ENCODE measurements around the gene BANF2.

DNA sequence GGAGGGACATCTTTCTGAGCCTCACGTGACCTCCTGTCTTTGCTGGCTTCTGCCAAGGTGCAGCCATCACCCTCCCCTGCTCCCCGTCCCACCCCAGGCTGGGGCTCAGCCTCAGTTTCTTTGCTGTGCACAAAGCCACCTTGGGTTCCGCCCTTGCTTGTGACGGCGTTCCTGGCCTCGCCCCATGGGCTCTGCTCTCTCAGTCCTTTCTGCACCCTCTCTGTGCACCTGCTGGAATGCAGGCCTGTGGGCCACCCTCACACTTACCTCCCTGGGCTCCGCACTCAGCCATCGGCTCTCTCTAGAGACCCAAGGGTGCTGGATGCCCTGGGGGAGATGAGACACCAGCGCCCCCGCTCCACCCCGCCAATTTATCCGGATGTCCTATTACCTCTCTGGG is 28.3 kb downstream of the BANF2 start:
- TF ChIP-seq POLR2AphosphoS5 (IDR thresholded peaks at IDR 0.05), result no peak
- TF ChIP-seq POLR2A (IDR thresholded peaks at IDR 0.05), result no peak
- TF ChIP-seq, protein P1, sequence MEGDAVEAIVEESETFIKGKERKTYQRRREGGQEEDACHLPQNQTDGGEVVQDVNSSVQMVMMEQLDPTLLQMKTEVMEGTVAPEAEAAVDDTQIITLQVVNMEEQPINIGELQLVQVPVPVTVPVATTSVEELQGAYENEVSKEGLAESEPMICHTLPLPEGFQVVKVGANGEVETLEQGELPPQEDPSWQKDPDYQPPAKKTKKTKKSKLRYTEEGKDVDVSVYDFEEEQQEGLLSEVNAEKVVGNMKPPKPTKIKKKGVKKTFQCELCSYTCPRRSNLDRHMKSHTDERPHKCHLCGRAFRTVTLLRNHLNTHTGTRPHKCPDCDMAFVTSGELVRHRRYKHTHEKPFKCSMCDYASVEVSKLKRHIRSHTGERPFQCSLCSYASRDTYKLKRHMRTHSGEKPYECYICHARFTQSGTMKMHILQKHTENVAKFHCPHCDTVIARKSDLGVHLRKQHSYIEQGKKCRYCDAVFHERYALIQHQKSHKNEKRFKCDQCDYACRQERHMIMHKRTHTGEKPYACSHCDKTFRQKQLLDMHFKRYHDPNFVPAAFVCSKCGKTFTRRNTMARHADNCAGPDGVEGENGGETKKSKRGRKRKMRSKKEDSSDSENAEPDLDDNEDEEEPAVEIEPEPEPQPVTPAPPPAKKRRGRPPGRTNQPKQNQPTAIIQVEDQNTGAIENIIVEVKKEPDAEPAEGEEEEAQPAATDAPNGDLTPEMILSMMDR (IDR thresholded peaks at IDR 0.05), result no peak

Measured in suprapubic skin (tissue), 4 donors.